ENCODE data around the gene UBA6.
"Not testable (repeated sequence)": the region's sequence is repeated elsewhere in the genome, so short reads cannot be mapped to it uniquely, and the experiment has no call there.

UBA6 gene

GRCh38 chr4:67700738-67701516 is at the start of gene UBA6:
Gene UBA6 (minus strand): TSS chr4:67701155. CDS start chr4:67701119, 36 bp downstream.
- in situ Hi-C loops (cut with MboI; ENCODE audit: low sequenced_read_pairs): no loop called here

DNA sequence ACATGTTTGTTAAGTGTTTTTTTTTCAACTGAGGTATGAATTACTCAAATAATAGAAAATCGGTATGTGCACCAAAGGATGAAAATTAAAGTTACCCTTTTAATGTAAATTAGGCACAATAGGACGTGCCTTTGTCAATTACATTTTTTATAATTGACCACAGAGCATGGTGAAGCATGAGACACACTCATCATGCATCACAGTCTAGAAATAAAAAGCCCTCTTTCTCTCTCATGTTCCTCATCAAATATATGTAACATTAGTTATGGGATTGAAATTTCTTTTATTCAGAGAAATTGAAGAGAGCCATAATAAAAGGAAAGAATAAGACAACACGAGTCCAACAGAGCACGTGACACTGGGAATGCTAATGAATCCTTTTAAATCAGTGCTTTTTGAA is 49.7 kb upstream of the UBA6 start:
- in situ Hi-C loops (cut with MboI; ENCODE audit: low sequenced_read_pairs): no loop called here

DNA sequence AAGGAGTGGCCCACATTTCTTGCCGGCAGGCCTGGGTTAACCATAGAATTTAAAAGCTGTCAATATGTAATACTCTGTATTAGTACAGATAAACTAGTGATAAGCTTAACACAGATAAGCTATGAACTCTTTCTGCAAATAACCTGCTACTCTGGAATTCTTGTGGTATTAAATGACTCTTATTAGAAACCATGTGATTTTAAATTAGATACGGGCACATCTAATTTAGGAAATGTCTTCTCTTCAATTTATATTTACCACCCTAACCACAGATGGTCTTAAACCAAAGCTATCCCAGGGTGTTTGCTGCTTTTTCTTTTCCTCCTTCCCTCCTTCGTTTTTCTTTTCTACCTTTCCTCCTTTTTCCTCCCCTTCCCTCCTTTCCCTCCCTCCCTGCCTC is 48.3 kb upstream of the UBA6 start:
- in situ Hi-C loops (cut with MboI; ENCODE audit: low sequenced_read_pairs): no loop called here

GRCh38 chr4:67746797-67747495 is 46.0 kb upstream of the UBA6 start:
- in situ Hi-C loops (cut with MboI; ENCODE audit: low sequenced_read_pairs): no loop called here

GRCh38 chr4:67744561-67745283 is 43.8 kb upstream of the UBA6 start:
- in situ Hi-C loops (cut with MboI; ENCODE audit: low sequenced_read_pairs): no loop called here

DNA sequence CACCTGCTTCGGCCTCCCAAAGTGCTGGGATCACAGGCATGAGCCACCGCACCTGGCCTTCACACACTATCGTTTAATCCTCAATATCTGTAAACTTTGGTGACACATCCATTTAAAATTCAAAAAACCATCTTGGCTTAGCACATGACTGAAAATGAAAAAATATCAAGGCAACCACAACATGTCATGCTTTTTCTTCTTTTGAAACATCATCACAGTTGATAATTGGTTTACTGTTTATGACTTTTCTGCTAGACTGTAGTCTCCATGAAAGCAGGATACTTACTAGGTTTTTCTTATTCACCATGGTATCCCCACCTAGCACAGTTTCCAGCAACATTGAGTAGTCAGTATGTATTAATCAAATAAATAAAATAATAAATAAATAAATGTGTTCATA is 42.2 kb upstream of the UBA6 start:
- in situ Hi-C loops (cut with MboI; ENCODE audit: low sequenced_read_pairs): no loop called here

- in situ Hi-C loops (cut with MboI; ENCODE audit: low sequenced_read_pairs): no loop called here
These were observed 35.3 kb upstream of the UBA6 start for GRCh38 chr4:67736262-67736661.

DNA sequence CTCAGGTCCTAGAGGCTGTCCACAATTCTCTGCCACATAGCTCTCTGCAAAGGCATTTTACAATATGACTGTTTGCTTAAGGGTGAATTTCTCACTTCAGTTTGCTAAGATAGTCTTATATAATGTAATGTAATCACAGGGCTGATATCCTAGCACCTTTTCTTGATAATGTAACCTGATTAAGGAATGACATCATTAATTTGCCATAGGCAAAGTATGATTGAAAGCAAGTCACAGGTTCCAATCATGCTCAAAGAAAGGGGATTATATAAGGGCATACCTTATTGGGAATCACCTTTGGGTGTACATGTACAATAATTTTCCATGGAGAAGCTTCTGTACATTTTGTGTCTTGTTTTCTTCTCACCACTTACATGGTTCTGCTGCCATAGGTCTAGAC is 34.4 kb upstream of the UBA6 start:
- in situ Hi-C loops (cut with MboI; ENCODE audit: low sequenced_read_pairs): no loop called here

GRCh38 chr4:67730511-67730910 is 29.6 kb upstream of the UBA6 start:
- in situ Hi-C loops (cut with MboI; ENCODE audit: low sequenced_read_pairs): not testable (repeated sequence)

- in situ Hi-C loops (cut with MboI; ENCODE audit: low sequenced_read_pairs): no loop called here
These were observed 26.3 kb upstream of the UBA6 start for GRCh38 chr4:67727124-67727850.

DNA sequence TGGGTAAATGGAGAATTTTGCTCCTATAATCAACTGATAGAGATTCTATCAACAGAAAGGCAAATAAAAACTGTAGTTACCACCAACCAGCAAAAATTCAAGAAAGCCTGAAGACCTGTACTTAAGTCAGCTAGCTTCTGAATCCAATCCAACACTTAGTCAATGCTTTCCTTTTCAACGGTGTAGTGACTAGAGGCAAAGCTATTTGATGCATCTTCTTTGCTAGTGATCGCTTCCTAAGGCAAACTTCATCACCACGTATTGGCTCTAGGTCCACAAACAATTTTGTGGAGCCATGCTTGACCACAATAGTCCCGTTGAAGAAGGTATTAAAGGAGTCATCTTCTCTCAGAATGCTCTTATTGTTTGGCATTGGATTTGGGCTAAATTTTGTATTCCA is 25.0 kb upstream of the UBA6 start:
- in situ Hi-C loops (cut with MboI; ENCODE audit: low sequenced_read_pairs): no loop called here

DNA sequence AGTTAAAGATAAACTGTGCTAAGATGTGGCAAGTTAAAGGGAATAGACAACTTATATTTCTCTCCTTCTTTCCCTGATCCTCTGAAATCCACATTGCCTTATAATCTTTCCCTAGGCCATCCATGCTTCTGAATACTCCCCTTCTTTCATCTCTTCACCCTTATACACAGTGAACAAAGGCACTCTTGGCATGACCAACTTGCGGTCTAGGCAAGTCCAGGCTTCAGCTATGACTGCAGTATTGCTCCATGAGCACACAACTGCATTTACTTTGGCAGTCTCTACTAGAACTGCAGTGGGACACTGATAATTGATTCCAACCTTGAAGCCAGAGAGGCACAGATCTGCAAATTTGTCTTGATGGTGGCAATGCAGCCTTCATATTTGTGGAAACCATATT is 24.2 kb upstream of the UBA6 start:
- in situ Hi-C loops (cut with MboI; ENCODE audit: low sequenced_read_pairs): no loop called here

DNA sequence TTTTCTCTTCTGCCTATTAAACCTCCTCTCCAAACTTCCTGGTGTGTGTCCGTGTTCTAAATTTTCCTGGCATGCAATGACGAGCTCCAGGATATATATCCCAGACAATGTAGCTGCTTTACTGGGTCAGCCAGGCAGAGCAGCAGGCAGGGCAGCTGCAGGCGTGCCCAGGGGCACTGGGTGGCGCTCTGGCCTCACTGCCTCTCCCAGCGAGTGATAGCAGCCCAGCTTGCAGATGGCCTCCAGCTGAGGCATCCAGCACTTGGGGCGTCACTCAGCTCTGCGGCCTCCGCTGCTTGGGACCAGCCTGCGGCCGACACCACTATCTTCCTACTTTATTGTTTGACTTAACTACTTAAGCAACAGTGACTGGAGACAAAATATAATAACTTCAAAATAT is 23.0 kb upstream of the UBA6 start:
- in situ Hi-C loops (cut with MboI; ENCODE audit: low sequenced_read_pairs): no loop called here

- in situ Hi-C loops (cut with MboI; ENCODE audit: low sequenced_read_pairs): no loop called here
These were observed 22.4 kb upstream of the UBA6 start for GRCh38 chr4:67723341-67723740.

GRCh38 chr4:67721770-67722597 is 21.0 kb upstream of the UBA6 start:
- in situ Hi-C loops (cut with MboI; ENCODE audit: low sequenced_read_pairs): no loop called here

- in situ Hi-C loops (cut with MboI; ENCODE audit: low sequenced_read_pairs): no loop called here
These were observed 20.4 kb upstream of the UBA6 start for GRCh38 chr4:67721315-67721769.

- in situ Hi-C loops (cut with MboI; ENCODE audit: low sequenced_read_pairs): no loop called here
These were observed 19.1 kb upstream of the UBA6 start for GRCh38 chr4:67719953-67720617.

DNA sequence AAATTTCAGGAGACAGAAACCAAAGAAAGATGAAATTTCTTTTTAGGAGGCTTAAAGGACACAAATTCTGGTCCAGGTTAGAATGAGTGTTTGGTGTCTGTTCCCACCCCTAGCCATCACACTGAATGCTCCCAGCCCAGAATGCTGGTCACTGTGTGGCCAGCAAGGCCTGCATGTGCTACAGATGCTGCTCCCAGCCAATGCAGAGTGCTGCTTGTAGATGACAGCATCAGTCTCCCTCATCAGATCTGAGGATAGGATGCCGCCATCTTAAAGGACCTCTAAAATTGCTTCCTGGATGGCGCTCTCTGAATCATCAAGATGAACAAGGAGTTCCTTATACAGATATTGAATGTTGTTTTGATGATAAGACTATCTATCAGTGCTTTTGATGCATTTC is 17.9 kb upstream of the UBA6 start:
- in situ Hi-C loops (cut with MboI; ENCODE audit: low sequenced_read_pairs): no loop called here

- in situ Hi-C loops (cut with MboI; ENCODE audit: low sequenced_read_pairs): no loop called here
These were observed 16.6 kb upstream of the UBA6 start for GRCh38 chr4:67717586-67717985.

DNA sequence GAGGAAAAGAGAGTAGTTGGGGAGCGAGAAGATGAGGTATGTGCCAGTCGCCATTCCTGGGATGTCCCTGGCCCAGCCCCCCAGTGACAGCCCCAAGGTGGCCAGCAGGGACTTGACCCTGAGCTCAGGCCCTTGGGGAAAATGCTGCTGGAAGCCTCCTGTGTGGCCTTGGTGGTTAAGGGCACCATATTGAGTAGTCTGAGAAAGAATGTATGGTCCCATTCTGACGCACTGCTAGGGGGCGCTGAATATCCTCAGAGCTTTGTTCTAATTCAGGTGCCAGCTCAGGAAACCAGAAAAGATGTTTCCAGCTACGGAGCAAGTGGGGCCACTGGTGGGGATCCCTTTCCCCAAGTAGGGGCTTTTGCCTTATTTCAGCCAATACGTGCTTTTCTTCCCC is 14.0 kb upstream of the UBA6 start:
- in situ Hi-C loops (cut with MboI; ENCODE audit: low sequenced_read_pairs): no loop called here

All from HL-60/S4 treated with retinoic acid at 250 ng/mL for 4 days and 3 days (cell line).